AG09309 (cell line): Measurements from ENCODE around the gene HPS1.

Experiments
- DNase-seq: peaks from one replicate; pipeline ENCODE4 v3.0.0-alpha.2; 2010; ENCODE audit warnings: low read depth
- H3K4me3 ChIP-seq: 2 replicates; pipeline ENCODE4 v1.5.1; 2011; ENCODE audit warnings: mild to moderate bottlenecking, low read depth, low read length, moderate library complexity; ENCODE audit not compliant: control insufficient read depth
- CTCF ChIP-seq: IDR thresholded peaks from 2 replicates; pipeline ENCODE4 v1.5.1; 2011; ENCODE audit warnings: mild to moderate bottlenecking, low read depth, low read length, inconsistent platforms; ENCODE audit not compliant: insufficient read depth, control insufficient read depth; ENCODE audit errors: missing control alignments

HPS1 gene

DNA sequence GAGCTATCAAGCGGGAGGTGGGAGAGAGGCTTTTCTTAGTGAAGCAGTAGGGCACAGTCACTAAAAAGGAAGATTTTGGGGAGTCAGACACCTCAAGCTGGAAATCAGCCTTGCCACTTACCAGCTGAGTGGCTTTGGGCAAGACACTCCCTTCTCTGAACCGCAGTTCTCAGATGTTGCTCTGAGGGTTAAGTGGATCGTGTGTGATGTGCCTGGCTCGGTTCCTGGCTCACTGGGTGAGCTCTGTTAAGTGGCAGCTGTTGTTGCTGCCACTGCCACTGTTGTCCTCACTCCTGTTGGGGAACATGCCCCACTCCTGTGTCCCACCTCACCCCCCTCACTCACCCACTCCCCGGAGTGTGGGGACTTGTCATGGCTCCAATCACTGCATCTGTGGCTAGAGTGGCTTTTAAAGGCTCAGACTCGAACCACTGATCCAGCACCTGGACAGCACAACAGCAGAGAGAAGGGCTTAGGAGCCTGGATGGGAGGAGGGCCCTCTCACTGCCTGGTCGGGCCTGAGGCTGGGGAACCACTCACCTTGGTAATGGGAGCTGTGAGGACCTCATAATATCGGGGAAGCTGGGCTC, 51.8 kb downstream of the HPS1 start:
- no peak for TF ChIP-seq CTCF
- DNase-seq = no peak

GRCh38 chr10:98391578-98391991, 55.1 kb downstream of the HPS1 start:
- no peak overlapping the region for H3K4me3 ChIP-seq
- TF ChIP-seq CTCF = no peak
- no peak for DNase-seq

More for the DNA sequence above, 51.8 kb downstream of the HPS1 start:
- no peak overlapping the region for H3K4me3 ChIP-seq

DNA sequence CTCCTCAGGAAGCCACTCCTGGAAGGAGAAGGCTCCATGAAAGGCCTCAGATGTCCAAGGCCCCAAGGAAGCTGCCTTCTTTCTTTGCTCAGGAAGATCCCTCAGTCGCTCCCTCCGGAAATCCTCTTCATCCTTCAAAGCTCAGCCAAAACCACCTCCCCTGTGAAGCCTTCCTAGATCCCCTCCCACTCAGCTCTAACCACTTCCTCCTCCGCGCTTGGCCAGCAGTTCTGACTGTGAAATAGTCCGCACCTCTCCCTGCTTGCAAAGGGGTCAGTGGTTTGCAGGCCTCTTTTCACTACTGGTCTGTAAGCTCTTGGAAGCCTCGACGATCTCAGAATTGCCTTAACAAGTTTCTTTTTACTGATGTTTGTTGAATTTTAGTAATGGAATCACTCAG, 55.7 kb downstream of the HPS1 start:
- H3K4me3 ChIP-seq = no peak overlapping the region
- DNase-seq = no peak
- no peak for TF ChIP-seq CTCF

- no peak for TF ChIP-seq CTCF
- H3K4me3 ChIP-seq = no peak overlapping the region
- no peak for DNase-seq
These were observed 56.3 kb downstream of the HPS1 start for GRCh38 chr10:98390406-98390805.

DNA sequence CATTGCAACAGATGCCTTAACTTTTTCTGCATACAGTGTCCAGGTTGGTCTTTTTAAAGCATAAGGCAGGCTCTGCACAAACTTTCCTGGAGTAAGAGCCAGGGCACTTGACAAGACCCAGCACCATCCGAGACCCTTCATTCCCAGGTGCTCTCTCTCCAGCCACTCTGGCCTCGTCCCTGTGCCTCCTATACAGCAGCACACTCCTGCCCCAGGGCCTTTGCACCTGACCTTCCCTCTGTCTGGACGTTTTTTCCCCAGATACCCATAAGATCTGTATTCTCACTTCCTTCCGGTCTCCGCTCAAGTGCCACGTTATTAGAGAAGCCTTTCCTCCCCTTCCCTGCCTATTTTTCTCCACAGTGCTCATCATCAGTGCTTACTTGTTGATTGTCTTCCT, 57.3 kb downstream of the HPS1 start:
- no peak for DNase-seq
- TF ChIP-seq CTCF = no peak
- H3K4me3 ChIP-seq = no peak overlapping the region

DNA sequence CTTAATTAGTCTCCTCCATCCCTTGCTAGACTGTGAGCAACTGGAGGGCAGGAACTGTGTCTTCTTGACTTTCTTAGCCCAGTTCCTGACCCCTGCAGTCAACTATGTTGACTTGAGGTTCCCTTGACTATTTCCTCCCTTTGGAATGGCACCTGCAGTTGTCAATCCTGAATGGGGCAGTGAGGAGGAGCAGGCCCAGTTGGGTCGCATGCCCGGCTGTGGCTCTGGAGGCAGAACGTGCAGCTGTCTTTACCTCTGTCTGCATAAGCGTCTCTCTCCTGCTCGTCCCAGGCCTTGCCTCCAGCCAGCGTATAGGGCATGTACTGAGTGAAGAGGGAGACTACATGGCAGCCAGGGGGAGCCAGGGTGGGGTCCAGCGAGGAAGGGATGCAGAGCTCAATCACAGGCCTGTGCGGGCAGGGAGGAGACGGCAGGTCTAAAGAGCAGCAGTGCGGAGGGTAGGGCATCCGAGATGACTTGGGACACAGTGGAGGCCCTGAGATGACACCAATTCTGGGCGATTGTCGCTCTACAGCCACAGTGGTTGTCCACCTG, 58.6 kb downstream of the HPS1 start:
- DNase-seq = no peak

More for the DNA sequence above, 58.6 kb downstream of the HPS1 start:
- H3K4me3 ChIP-seq = no peak overlapping the region
- no peak for TF ChIP-seq CTCF
